H9 (cell line): ENCODE measurements around the gene FSTL4. TPM values are rescaled to one million over a fixed set of nuclear protein-coding genes. Genes with fewer than 3 reads are reported as not detected.

Experiments used
- DNase-seq: peaks from one replicate; pipeline ENCODE4 v3.0.0-alpha.2; 2017
- H2AFZ ChIP-seq: one replicate; pipeline ENCODE4 v1.6.1; 2013; ENCODE audit warnings: mild to moderate bottlenecking, low read length, control low read depth, moderate library complexity
- H2AK5ac ChIP-seq: 2 replicates; pipeline ENCODE4 v1.6.1; 2013; ENCODE audit warnings: low read length, control low read depth, mixed read lengths; ENCODE audit not compliant: insufficient read length
- H2BK120ac ChIP-seq: one replicate; pipeline ENCODE4 v1.6.1; 2013; ENCODE audit warnings: low read depth, mild to moderate bottlenecking, low read length, control low read depth, inconsistent platforms; ENCODE audit not compliant: poor library complexity, severe bottlenecking
- H2BK12ac ChIP-seq: 2 replicates; pipeline ENCODE4 v1.6.1; 2013; ENCODE audit warnings: low read length, control low read depth, mixed read lengths, low read depth; ENCODE audit not compliant: insufficient read length
- H2BK15ac ChIP-seq: 2 replicates; pipeline ENCODE4 v1.6.1; 2013; ENCODE audit warnings: low read depth, low read length, control low read depth
- H2BK20ac ChIP-seq: one replicate; pipeline ENCODE4 v1.6.1; 2013; ENCODE audit warnings: low read depth, mild to moderate bottlenecking, low read length, control low read depth, inconsistent platforms; ENCODE audit not compliant: poor library complexity, severe bottlenecking
- H2BK5ac ChIP-seq: 2 replicates; pipeline ENCODE4 v1.6.1; 2013; ENCODE audit warnings: low read length, control low read depth, mixed read lengths; ENCODE audit not compliant: insufficient read length
- H3K14ac ChIP-seq: 2 replicates; pipeline ENCODE4 v1.6.1; 2013; ENCODE audit warnings: low read length, control low read depth; ENCODE audit not compliant: insufficient read depth
- H3K18ac ChIP-seq: 2 replicates; pipeline ENCODE4 v1.6.1; 2013; ENCODE audit warnings: low read depth, mild to moderate bottlenecking, mixed read lengths, low read length, control low read depth; ENCODE audit not compliant: insufficient read length
- H3K23ac ChIP-seq: 2 replicates; pipeline ENCODE4 v1.6.1; 2013; ENCODE audit warnings: low read length, control low read depth, mixed read lengths, low read depth; ENCODE audit not compliant: insufficient read length
- H3K23me2 ChIP-seq: 2 replicates; pipeline ENCODE4 v1.6.1; 2013; ENCODE audit warnings: low read depth, mild to moderate bottlenecking, mixed read lengths, low read length, control low read depth; ENCODE audit not compliant: insufficient read length, poor library complexity, severe bottlenecking
- H3K27ac ChIP-seq: 2 replicates; pipeline ENCODE4 v1.5.1; 2013; ENCODE audit warnings: low read length, control low read depth, mixed read lengths, low read depth; ENCODE audit not compliant: insufficient read length
- H3K27me3 ChIP-seq: 2 replicates; pipeline ENCODE4 v1.6.1; 2013; ENCODE audit warnings: low read length, control low read depth, inconsistent platforms; ENCODE audit not compliant: insufficient read depth
- H3K4ac ChIP-seq: 2 replicates; pipeline ENCODE4 v1.6.1; 2013; ENCODE audit warnings: low read depth, mild to moderate bottlenecking, control low read depth, inconsistent platforms, low read length, moderate library complexity
- H3K4me1 ChIP-seq: 2 replicates; pipeline ENCODE4 v1.6.1; 2013; ENCODE audit warnings: low read length, control low read depth, inconsistent platforms; ENCODE audit not compliant: insufficient read depth
- H3K4me2 ChIP-seq: 2 replicates; pipeline ENCODE4 v1.6.1; 2013; ENCODE audit warnings: low read length, control low read depth, mixed read lengths; ENCODE audit not compliant: insufficient read length, insufficient read depth
- H3K56ac ChIP-seq: 2 replicates; pipeline ENCODE4 v1.6.1; 2013; ENCODE audit warnings: low read depth, mild to moderate bottlenecking, mixed read lengths, low read length, control low read depth; ENCODE audit not compliant: insufficient read length
- H3K79me1 ChIP-seq: 2 replicates; pipeline ENCODE4 v1.6.1; 2013; ENCODE audit warnings: low read depth, mild to moderate bottlenecking, moderate library complexity, low read length, control low read depth, inconsistent platforms; ENCODE audit not compliant: insufficient read depth, poor library complexity, severe bottlenecking
- H3K79me2 ChIP-seq: 2 replicates; pipeline ENCODE4 v1.6.1; 2013; ENCODE audit warnings: low read length, control low read depth, inconsistent platforms; ENCODE audit not compliant: insufficient read depth
- H3K9ac ChIP-seq: 2 replicates; pipeline ENCODE4 v1.6.1; 2013; ENCODE audit warnings: low read length, control low read depth, mixed read lengths; ENCODE audit not compliant: insufficient read length; ENCODE audit errors: extremely low read depth
- H3K9me3 ChIP-seq: one replicate; pipeline ENCODE4 v1.6.1; 2013; ENCODE audit warnings: low read depth, low read length, inconsistent platforms; ENCODE audit not compliant: control insufficient read depth
- H3T11ph ChIP-seq: one replicate; pipeline ENCODE4 v1.6.1; 2013; ENCODE audit warnings: mild to moderate bottlenecking, low read length, control low read depth, inconsistent platforms
- H4K20me1 ChIP-seq: one replicate; pipeline ENCODE4 v1.6.1; 2013; ENCODE audit not compliant: control insufficient read depth, insufficient read length, insufficient read depth
- H4K5ac ChIP-seq: 2 replicates; pipeline ENCODE4 v1.6.1; 2013; ENCODE audit warnings: low read depth, mild to moderate bottlenecking, mixed read lengths, low read length, control low read depth; ENCODE audit not compliant: insufficient read length
- H4K8ac ChIP-seq: replicated peaks from 2 replicates; pipeline ENCODE4 v1.6.1; 2013; ENCODE audit warnings: low read length, control low read depth, mixed read lengths, low read depth; ENCODE audit not compliant: insufficient read length
- H4K91ac ChIP-seq: 2 replicates; pipeline ENCODE4 v1.6.1; 2013; ENCODE audit warnings: low read depth, mild to moderate bottlenecking, moderate library complexity, mixed read lengths, low read length, control low read depth; ENCODE audit not compliant: insufficient read length
- H3K27ac Mint-ChIP-seq, 3 experiments: 2 replicates in 2 of 3; 3 replicates in 1 of 3; pipeline ENCODE4 v1.8.0; 2020 to 2021; ENCODE audit warnings: mixed read lengths in 3 of 3, mild to moderate bottlenecking in 1 of 3, moderate library complexity in 1 of 3
- H3K27me3 Mint-ChIP-seq: 2 replicates; pipeline ENCODE4 v1.8.0; 2021; ENCODE audit warnings: low read depth, mild to moderate bottlenecking, moderate library complexity, mixed read lengths
- H3K36me3 Mint-ChIP-seq, 3 experiments: 2 replicates in 2 of 3; 3 replicates in 1 of 3; pipeline ENCODE4 v1.8.0; 2020 to 2021; ENCODE audit warnings: low read depth in 3 of 3, mixed read lengths in 3 of 3; ENCODE audit not compliant: insufficient read depth in 1 of 3
- H3K4me1 Mint-ChIP-seq, 2 experiments: 2 replicates each; pipeline ENCODE4 v1.8.0; 2020; ENCODE audit warnings: mixed read lengths in 2 of 2
- H3K4me3 Mint-ChIP-seq, 2 experiments: 2 replicates in 1 of 2; 3 replicates in 1 of 2; pipeline ENCODE4 v1.8.0; 2020 to 2021; ENCODE audit warnings: mild to moderate bottlenecking in 2 of 2, mixed read lengths in 2 of 2, moderate library complexity in 1 of 2
- H3K9me3 Mint-ChIP-seq, 2 experiments: 2 replicates in 1 of 2; 3 replicates in 1 of 2; pipeline ENCODE4 v1.8.0; 2020; ENCODE audit warnings: mild to moderate bottlenecking in 2 of 2, mixed read lengths in 2 of 2, moderate library complexity in 1 of 2
- CTCF ChIP-seq: fragments of 200-600 bp; sonication (generic); conservative IDR thresholded peaks from 3 replicates; pipeline ENCODE4 v1.8.0; 2021; ENCODE audit warnings: antibody characterized with exemption, mild to moderate bottlenecking
- WGBS: extraction: QIAGEN DNeasy Blood & Tissue Kit; methylation state at CpG from one replicate; pipeline ENCODE4 v1.1.7; 2013; ENCODE audit warnings: missing lambda C conversion rate, low lambda C conversion rate, mixed read lengths; ENCODE audit not compliant: insufficient read length; ENCODE audit errors: extremely low coverage; 5-methylcytosine and 5-hydroxymethylcytosine counted together
- total RNA-seq: library from RNA; stranded (reverse); gene quantifications from 2 replicates; pipeline ENCODE4 v1.2.1, GENCODE V29; 2021

Gene FSTL4
- total RNA-seq, 1 experiment from 2014 or later = 5.7 TPM

- no peak overlapping the region for H2BK20ac ChIP-seq
- H3K9me3 Mint-ChIP-seq = no peaks in the 10 kb centered on the region
- no peaks in the 10 kb centered on the region for H3K79me2 ChIP-seq
- H3K79me1 ChIP-seq = no peaks in the 10 kb centered on the region
- H3K18ac ChIP-seq = no peak overlapping the region
- no peak overlapping the region for H3K4me2 ChIP-seq
- H3K14ac ChIP-seq = no peak overlapping the region; the same call in 1 of the 2 replicates
- H3K27ac Mint-ChIP-seq = no peak overlapping the region; a peak in 1 of 7 replicates
- H3K27me3 Mint-ChIP-seq = no peaks in the 10 kb centered on the region
- H3K9me3 ChIP-seq = no peaks in the 10 kb centered on the region
- no peak overlapping the region for H2AFZ ChIP-seq
- H3T11ph ChIP-seq = no peak overlapping the region
- H2BK120ac ChIP-seq = no peak overlapping the region
- H3K56ac ChIP-seq = no peak overlapping the region
- H3K4me1 Mint-ChIP-seq = peaks cover 17 to 24% of the 10 kb centered on the region in 2 experiments
- no peak for TF ChIP-seq CTCF
- H4K20me1 ChIP-seq = no peaks in the 10 kb centered on the region
- H3K4me3 Mint-ChIP-seq = no peak overlapping the region
- DNase-seq = no peak
- no peak overlapping the region for H4K5ac ChIP-seq
- no peaks in the 10 kb centered on the region for H3K27me3 ChIP-seq
- H3K27ac ChIP-seq = no peak overlapping the region
- H3K4me1 ChIP-seq = no peaks in the 10 kb centered on the region
- no peak overlapping the region for H3K4ac ChIP-seq
- no peak overlapping the region for H2BK12ac ChIP-seq
- no peak overlapping the region for H3K23ac ChIP-seq
- no peak overlapping the region for H4K8ac ChIP-seq
- H3K23me2 ChIP-seq = no peaks in the 10 kb centered on the region
- no CpG with 5 or more reads among the region's 2 CpGs for WGBS
- no peak overlapping the region for H3K9ac ChIP-seq
- no peak overlapping the region for H2AK5ac ChIP-seq
- no peaks in the 10 kb centered on the region for H3K36me3 Mint-ChIP-seq
- no peak overlapping the region for H4K91ac ChIP-seq
- H2BK5ac ChIP-seq = no peak overlapping the region
- H2BK15ac ChIP-seq = no peak overlapping the region
Measured at GRCh38 chr5:133292300-133292699, 320.0 kb downstream of the FSTL4 start.
